Mononuclear cell (primary cell): Measurements from ENCODE around the gene RLF. TPM values are rescaled to one million over a fixed set of nuclear protein-coding genes. Genes with fewer than 3 reads are reported as not detected.

ENCODE experiments used
- H3K27me3 ChIP-seq: 2 replicates; pipeline ENCODE4 v1.6.0; 2011; ENCODE audit warnings: low read length, control low read depth; ENCODE audit not compliant: insufficient read depth
- H3K4me1 ChIP-seq: 2 replicates; pipeline ENCODE4 v1.5.1; 2011; ENCODE audit warnings: mild to moderate bottlenecking, low read length, control low read depth; ENCODE audit not compliant: insufficient read depth
- H3K4me3 ChIP-seq: 2 replicates; pipeline ENCODE4 v1.5.1; 2011; ENCODE audit warnings: mild to moderate bottlenecking, low read length, moderate library complexity
- H3K9me3 ChIP-seq: 2 replicates; pipeline ENCODE4 v1.5.1; 2011; ENCODE audit warnings: low read depth, mild to moderate bottlenecking, control low read depth, low read length
- total RNA-seq: library from RNA; depleted of rRNA; stranded (reverse); fragments of >200 nt; gene quantifications from one replicate; pipeline ENCODE4 v1.2.3, GENCODE V29; 2012

The RLF gene
- total RNA-seq, 1 donor: 76.4 TPM

- H3K4me1 ChIP-seq: peaks cover 28% of the 10 kb centered on the region
- H3K4me3 ChIP-seq: no peak overlapping the region
- no peaks in the 10 kb centered on the region for H3K27me3 ChIP-seq
- H3K9me3 ChIP-seq: no peaks in the 10 kb centered on the region
Observed at GRCh38 chr1:40241362-40241761, 80.2 kb downstream of the RLF start.

GRCh38 chr1:40243351-40243750, 82.2 kb downstream of the RLF start:
- peaks cover 28% of the 10 kb centered on the region for H3K4me1 ChIP-seq
- H3K4me3 ChIP-seq: no peak overlapping the region
- no peaks in the 10 kb centered on the region for H3K9me3 ChIP-seq
- H3K27me3 ChIP-seq: no peaks in the 10 kb centered on the region

- Histone ChIP-seq H3K4me3 (no peak overlapping the region), H3K27me3 (no peaks in the 10 kb centered on the region), H3K4me1 (peaks cover 28% of the 10 kb centered on the region), H3K9me3 (no peaks in the 10 kb centered on the region)
Observed at GRCh38 chr1:40244138-40244744, 83.1 kb downstream of the RLF start.

GRCh38 chr1:40245686-40246085, 84.5 kb downstream of the RLF start:
- no peak overlapping the region for H3K4me3 ChIP-seq
- H3K27me3 ChIP-seq: no peaks in the 10 kb centered on the region
- H3K4me1 ChIP-seq: peaks cover 28% of the 10 kb centered on the region
- H3K9me3 ChIP-seq: no peaks in the 10 kb centered on the region

GRCh38 chr1:40247655-40248054, 86.5 kb downstream of the RLF start, which contains the start of gene TMCO2:
Gene TMCO2, plus strand, starts transcription at chr1:40247937. Its CDS starts 57 bp downstream, at chr1:40247994.
- no peak within 1 kb of the TSS for H3K4me3 ChIP-seq
- peaks cover 16% of the 10 kb centered on the region for H3K4me1 ChIP-seq
- no peaks in the 10 kb centered on the region for H3K9me3 ChIP-seq
- no peaks in the 10 kb centered on the region for H3K27me3 ChIP-seq

GRCh38 chr1:40248412-40248811, 87.2 kb downstream of the RLF start:
- H3K4me1 ChIP-seq: peaks cover 9% of the 10 kb centered on the region
- H3K27me3 ChIP-seq: no peaks in the 10 kb centered on the region
- H3K9me3 ChIP-seq: no peaks in the 10 kb centered on the region
- no peak overlapping the region for H3K4me3 ChIP-seq

GRCh38 chr1:40251456-40251855, 90.3 kb downstream of the RLF start:
- H3K4me3 ChIP-seq: no peak overlapping the region
- H3K4me1 ChIP-seq: peaks cover 13% of the 10 kb centered on the region
- no peaks in the 10 kb centered on the region for H3K27me3 ChIP-seq
- no peaks in the 10 kb centered on the region for H3K9me3 ChIP-seq

- Histone ChIP-seq H3K9me3 (no peaks in the 10 kb centered on the region), H3K4me3 (no peak overlapping the region), H3K27me3 (no peaks in the 10 kb centered on the region), H3K4me1 (peaks cover 16% of the 10 kb centered on the region)
Observed at GRCh38 chr1:40252601-40253000, 91.4 kb downstream of the RLF start.

GRCh38 chr1:40255231-40255630, 94.0 kb downstream of the RLF start:
- Histone ChIP-seq H3K4me3 (no peak overlapping the region), H3K4me1 (peaks cover 33% of the 10 kb centered on the region), H3K9me3 (no peaks in the 10 kb centered on the region)

GRCh38 chr1:40256401-40257084, 95.4 kb downstream of the RLF start:
- peaks cover 29% of the 10 kb centered on the region for H3K4me1 ChIP-seq
- no peaks in the 10 kb centered on the region for H3K27me3 ChIP-seq
- H3K9me3 ChIP-seq: no peaks in the 10 kb centered on the region
- H3K4me3 ChIP-seq: no peak overlapping the region

More at GRCh38 chr1:40255231-40255630, 94.0 kb downstream of the RLF start:
- H3K27me3 ChIP-seq: no peaks in the 10 kb centered on the region

- H3K9me3 ChIP-seq: no peaks in the 10 kb centered on the region
- H3K4me1 ChIP-seq: peaks cover 29% of the 10 kb centered on the region
- peak overlapping the region; percentile 85 for H3K4me3 ChIP-seq
- no peaks in the 10 kb centered on the region for H3K27me3 ChIP-seq
Observed at GRCh38 chr1:40257313-40257687, 96.1 kb downstream of the RLF start.

GRCh38 chr1:40257688-40258444, 96.7 kb downstream of the RLF start, which contains the start of gene ZMPSTE24:
Gene ZMPSTE24, plus strand, starts transcription at chr1:40258236. Its CDS starts 36 bp downstream, at chr1:40258272.
- Histone ChIP-seq H3K9me3 (no peaks in the 10 kb centered on the region), H3K4me1 (peaks cover 29% of the 10 kb centered on the region), H3K27me3 (no peaks in the 10 kb centered on the region), H3K4me3 (peak within 1 kb of the TSS; percentile 85)

- H3K9me3 ChIP-seq: no peaks in the 10 kb centered on the region
- H3K27me3 ChIP-seq: no peaks in the 10 kb centered on the region
- H3K4me3 ChIP-seq: peak overlapping the region; percentile 85
- peaks cover 29% of the 10 kb centered on the region for H3K4me1 ChIP-seq
Observed at GRCh38 chr1:40258445-40258769, 97.2 kb downstream of the RLF start.

- Histone ChIP-seq H3K9me3 (no peaks in the 10 kb centered on the region), H3K4me3 (no peak overlapping the region), H3K4me1 (peaks cover 8% of the 10 kb centered on the region), H3K27me3 (no peaks in the 10 kb centered on the region)
Observed at GRCh38 chr1:40264354-40264781, 103.2 kb downstream of the RLF start.

- Histone ChIP-seq H3K4me1 (peaks cover under 1% of the 10 kb centered on the region), H3K4me3 (no peak overlapping the region), H3K27me3 (no peaks in the 10 kb centered on the region), H3K9me3 (no peaks in the 10 kb centered on the region)
Observed at GRCh38 chr1:40265298-40265697, 104.1 kb downstream of the RLF start.
